WTC11 (cell line): ENCODE data around the gene SMIM13.

Experiments
- CTCF ChIP-seq: fragments of 200-600 bp; IDR thresholded peaks from 2 replicates; pipeline ENCODE4 v1.8.0; 2022; ENCODE audit warnings: antibody characterized with exemption
- HMGXB4 ChIP-seq: sonication (generic); formaldehyde crosslinking; IDR thresholded peaks from 2 replicates; pipeline ENCODE4 v1.8.1; 2023; ENCODE audit warnings: mild to moderate bottlenecking, moderate library complexity, missing genetic modification reagents
- NFE2L1 ChIP-seq: sonication (generic); formaldehyde crosslinking; IDR thresholded peaks from 2 replicates; pipeline ENCODE4 v1.8.1; 2023; ENCODE audit warnings: missing genetic modification reagents
- NR1H2 ChIP-seq: sonication (generic); formaldehyde crosslinking; IDR thresholded peaks from 2 replicates; pipeline ENCODE4 v1.9.0; 2021; ENCODE audit warnings: mild to moderate bottlenecking, moderate library complexity, missing genetic modification reagents
- RELA ChIP-seq: sonication (generic); formaldehyde crosslinking; IDR thresholded peaks from 2 replicates; pipeline ENCODE4 v1.8.1; 2022; ENCODE audit warnings: missing genetic modification reagents, mild to moderate bottlenecking, borderline replicate concordance
- ZBTB43 ChIP-seq: sonication (generic); formaldehyde crosslinking; IDR thresholded peaks from 2 replicates; pipeline ENCODE4 v1.8.1; 2023; ENCODE audit warnings: mild to moderate bottlenecking, missing genetic modification reagents
- ZNF121 ChIP-seq: sonication (generic); formaldehyde crosslinking; IDR thresholded peaks from 2 replicates; pipeline ENCODE4 v1.8.0; 2023; ENCODE audit warnings: missing genetic modification reagents
- ZSCAN18 ChIP-seq: fragments of 250-450 bp; sonication (Bioruptor Pico); IDR thresholded peaks from 2 replicates; pipeline ENCODE4 v2.1.2; 2022; ENCODE audit warnings: mild to moderate bottlenecking, moderate library complexity

GRCh38 chr6:11066505-11067347, 26.9 kb upstream of the SMIM13 start:
- TF ChIP-seq CTCF (no peak), ZBTB43 (CRISPR knock-in tag) (no peak), HMGXB4 (no peak), NFE2L1 (no peak), ZSCAN18 (CRISPR knock-in tag) (no peak), NR1H2 (no peak), ZNF121 (CRISPR knock-in tag) (no peak), RELA (CRISPR knock-in tag) (no peak)
